Activated CD4-positive, alpha-beta T cell treated with anti-CD3 and anti-CD28 coated beads, Interleukin-2, amount 50 U/mL, for 48 hours (primary cell): ENCODE results near the gene NDUFV1.

Experiments used
- DNase-seq, 2 experiments: peaks; one replicate each; pipeline ENCODE4 v3.0.0-alpha.2; 2020

Gene NDUFV1

DNA sequence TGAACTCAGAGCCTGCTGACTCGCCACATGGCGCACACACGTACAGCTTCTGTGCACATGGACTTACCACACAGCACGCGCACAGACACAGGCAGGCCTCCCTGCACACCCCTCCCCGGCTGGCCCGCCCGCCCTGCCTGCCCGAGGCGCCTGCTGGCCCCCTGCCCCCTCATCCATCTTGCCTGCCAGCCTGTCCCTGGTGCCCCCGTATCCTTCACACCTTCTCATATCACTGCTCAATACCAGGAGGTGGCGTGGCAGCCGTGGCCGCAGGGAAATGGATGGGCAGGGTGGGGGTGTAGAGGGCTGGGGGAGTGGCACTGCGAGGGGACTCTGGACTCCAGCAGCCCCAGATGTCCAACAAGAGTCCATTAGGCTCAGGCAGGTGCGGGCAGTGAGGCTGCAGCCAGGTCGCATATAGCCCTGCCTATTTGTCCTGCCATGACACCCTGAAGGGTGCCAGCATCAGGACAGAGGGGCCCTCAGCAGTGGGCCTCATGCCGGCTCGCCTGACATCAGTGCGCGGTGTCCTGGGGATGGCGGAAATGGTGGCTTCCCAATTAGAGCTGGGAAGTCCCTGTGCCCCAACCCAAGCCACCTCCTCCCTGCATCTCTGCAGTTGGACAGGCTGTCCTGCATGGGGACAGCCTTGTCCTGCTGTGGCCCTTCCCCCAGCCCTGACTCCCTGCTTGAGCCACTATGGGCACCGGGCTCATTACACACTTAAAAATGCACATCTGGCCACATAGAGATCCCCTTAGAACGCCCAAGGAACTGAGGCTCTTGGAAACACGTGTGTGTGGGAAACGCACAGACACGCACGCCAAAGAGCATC lies 34.8 kb downstream of the NDUFV1 start:
- DNase-seq = no peak

DNA sequence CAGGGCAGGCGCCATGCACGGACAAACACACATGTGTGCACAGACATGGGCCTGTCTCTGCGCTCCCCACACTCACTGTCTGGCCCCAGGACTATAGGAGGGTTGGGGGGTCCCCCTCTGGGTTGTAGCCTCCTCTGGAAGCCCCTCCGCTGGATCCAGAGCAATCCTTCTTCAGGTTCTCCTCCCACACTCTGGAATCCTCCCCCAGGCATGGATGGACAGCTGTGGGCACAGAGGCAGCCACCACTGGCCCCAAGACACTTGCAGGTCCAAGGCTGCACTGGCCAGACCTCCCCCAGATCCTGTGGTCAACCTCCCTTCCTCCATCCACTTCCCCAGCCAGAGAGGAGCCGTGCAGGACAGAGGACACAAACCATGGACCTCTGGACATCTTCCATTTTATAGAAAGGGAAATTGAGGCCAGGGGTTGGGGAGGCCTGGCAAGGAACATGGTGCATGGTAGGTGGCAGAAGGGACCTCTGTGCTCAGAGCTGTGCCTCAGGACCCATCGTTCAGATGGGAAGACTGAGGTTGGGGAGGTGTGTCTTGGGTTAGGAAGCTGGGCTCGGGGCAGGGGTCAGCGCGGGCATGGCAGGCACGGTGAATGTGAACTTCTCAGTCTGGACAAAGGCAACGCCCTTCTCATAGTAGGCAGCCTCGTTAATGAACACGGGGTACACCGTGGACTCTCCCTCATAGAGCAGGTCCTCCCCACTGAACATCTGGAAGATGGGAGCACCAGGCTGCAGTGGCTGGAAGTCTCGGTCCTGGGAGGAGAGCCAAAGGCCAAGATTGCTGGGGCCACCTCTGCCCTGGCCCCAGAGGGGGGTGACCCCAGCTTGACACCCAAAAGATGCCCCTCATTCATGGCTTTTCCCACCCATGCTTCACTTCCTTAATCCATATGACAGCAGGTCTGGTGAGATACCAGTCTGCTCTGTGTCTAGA lies 35.7 kb downstream of the NDUFV1 start:
- no peak for DNase-seq

DNA sequence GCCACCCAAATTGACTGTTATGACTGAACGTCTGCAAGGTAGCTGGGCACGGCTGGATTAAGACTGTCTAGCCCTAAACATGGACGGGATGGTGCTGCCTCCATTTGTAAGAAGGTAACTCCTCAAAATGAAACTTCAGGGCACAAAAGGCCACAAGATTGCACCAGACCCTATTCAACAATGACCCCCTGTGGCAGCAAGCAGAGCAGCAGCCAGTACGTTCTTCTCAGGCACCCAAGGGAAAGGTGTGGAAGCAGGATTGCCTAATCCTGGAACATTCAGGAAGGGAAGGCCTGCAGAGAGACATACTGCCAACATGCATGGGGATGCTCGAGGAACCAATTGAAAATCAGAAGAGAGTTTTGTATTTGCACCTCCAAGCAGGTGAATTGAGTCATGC lies 37.3 kb downstream of the NDUFV1 start:
- DNase-seq = no peak

DNA sequence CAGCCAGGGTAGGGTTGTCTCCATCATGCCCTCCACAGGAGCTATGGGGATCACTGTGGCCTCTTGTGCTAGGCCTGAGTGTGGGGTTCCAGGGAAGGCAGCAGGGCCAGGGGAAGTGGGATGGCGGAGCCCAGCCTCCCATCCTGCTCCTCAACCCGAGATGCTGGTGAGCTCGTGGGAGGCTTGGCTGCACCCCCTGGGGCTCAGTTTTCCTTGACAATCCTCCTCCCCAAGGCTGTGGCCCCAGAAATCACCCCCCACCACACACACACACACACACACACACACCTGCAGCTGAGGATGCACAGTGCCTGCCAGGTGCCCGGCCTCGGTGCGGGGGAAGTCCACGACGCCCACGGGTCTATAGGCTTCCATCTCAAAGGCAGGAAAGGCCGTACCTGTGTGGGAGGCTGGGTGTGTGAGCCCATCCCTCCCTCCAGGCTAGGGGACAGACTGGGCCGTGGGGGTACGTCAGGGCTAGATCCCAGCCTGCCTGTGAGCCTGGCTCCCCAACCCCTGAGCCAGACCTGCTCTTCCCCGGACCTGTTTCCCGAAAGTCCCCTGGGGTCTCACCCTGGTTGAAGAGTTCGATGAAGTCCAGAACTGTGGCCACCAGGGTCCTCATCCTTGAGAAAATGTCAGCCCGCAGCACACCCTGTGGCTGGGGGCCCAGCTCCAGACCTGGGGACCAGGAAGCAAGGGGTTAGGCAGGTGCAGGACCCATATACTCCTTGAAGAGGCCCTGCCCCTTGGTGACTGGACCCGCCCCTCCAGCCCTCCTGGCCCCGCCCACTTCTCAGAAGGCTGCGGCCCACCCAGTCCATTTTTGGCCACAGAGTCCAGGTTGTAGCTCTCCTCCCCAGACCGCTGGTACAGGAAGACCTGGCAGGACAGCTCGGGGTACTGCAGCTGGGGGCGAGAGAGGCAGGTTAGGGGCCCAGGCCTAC lies 38.0 kb downstream of the NDUFV1 start:
- DNase-seq = no peak

DNA sequence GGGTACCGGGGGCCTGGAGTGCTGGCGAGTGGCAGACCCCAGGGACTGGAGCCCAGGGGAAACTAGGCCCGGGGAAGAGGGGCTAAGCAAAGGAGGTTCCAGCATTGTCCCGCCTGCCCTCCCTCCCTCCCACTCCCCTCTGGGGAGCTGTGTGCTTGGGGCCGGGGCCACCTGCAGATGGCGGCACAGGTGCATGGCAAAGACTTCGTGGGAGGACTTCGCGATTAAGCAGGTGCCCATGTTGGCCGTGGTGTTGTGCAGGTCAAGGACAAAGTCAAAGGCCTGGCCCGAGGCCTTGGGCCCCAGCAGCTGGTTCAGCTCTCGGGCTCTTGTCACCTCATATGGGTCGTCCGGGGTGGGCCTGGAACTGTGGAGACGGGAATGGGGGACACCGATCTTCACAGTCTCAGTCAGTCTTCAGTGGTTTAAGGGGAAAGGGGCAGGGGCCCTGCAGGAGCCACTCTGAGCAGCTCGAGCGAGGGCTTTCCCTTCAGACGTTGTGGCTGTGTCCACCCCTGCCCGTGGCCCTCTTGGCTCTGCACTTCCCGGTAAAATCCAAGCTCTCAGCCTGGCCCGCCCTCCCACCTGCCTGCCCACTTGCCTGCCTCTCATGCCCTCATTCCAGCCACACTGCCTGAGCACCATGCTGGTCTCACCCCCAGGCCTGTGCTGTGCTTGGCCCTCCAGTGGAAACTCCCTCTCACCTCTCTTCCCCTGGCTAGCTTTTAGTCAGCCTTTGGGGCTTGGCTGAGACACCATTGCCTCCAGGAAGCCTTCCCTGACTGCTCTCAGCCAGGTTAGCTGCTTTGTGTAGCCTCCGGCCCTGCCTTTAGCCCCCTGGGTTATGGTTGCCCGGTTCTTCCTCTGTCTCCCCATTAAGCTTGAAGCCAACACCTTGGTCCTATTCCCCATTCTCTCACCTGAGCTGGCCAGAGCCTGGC lies 39.1 kb downstream of the NDUFV1 start:
- no peak for DNase-seq

DNA sequence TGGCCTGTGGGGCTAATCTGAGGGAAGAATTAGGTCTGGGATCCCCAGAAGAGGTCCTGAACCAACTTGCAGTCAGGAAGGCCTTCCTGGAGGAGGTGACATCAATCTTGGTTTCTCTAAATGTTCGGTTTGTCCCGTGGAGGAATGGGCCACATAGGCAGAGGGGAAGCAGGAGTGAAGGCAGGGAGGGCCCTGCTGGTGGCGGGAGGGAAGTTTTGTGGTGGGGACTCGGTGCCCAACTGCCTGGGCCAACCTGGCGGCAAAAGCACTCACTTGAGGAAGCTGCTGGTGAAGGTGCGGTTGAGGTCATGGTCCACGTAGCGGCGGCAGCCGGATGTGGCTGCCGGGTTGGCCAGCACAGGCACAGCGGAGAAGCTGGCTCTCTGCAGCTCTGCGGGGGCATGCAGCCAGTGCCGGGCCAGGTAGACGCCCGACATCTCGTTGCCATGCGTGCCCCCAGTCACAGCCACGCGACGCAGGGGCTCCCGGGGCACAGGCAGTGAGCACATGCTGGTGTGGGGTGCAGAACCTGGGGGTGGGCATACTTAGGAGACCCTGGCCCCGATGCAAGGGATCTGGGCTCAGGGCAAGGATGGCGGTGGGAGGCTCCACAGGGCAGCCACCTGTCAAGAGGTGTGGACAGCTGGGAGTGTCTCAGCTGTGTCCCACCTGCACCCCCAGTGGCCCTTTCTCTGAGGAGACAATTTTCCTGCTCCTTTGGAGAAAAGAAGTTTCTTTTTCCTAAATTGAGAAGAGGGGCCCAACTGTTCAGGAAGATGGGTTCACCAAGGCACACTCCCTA lies 40.0 kb downstream of the NDUFV1 start:
- peak; percentile 43 to 51 for DNase-seq

DNA sequence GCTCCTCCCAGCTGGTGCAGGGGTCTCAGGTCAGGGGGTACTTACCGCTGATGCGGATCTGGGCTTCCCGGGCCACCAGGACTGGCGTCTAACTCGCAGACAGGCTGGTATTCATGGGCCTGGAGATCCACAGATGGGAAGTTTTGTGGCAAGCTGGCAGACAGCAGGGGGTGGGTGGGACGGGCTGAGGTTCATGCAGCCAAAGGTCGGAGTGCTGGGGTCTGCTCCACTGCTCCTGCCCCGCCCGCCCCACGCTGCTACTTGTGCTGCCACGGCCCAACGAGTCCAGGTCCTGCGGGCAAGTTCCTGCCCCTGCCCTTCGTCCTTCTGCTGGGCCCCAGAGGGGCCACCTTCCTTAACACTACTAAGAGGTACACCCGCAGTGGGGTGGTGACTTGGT lies 40.7 kb downstream of the NDUFV1 start:
- no peak for DNase-seq

DNA sequence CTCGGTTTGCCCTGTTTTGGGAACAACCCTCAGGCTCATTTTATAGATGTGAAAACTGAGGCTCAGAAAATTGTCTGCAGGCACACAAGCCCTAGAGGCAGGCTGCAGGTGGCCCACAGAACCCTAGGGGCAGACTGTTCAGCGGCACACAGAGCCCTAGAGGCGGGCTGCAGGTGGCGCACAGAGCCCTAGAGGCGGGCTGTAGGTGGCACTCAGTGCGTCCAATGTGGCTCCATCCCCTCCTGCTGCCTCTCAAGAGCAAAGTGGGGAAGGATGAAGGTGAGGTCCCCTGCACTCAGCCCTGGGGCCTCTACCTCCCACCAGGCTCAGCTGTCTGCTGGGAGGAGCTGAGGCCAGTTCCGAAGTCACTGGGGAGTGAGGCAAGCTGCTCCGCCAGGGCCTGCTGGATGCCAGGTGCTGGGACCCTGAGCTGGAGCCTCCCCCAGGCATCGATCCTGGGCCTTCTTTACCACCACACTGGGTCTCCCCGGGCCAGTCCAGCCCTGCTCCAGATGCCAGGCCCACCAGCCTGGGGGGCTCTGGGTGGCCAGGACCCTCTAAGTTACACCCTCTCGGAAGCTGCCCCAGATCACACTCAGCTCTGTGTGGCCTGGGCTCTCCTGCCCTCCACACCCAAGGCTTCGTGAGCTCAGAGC lies 41.5 kb downstream of the NDUFV1 start:
- DNase-seq = peak; percentile 48 to 59

DNA sequence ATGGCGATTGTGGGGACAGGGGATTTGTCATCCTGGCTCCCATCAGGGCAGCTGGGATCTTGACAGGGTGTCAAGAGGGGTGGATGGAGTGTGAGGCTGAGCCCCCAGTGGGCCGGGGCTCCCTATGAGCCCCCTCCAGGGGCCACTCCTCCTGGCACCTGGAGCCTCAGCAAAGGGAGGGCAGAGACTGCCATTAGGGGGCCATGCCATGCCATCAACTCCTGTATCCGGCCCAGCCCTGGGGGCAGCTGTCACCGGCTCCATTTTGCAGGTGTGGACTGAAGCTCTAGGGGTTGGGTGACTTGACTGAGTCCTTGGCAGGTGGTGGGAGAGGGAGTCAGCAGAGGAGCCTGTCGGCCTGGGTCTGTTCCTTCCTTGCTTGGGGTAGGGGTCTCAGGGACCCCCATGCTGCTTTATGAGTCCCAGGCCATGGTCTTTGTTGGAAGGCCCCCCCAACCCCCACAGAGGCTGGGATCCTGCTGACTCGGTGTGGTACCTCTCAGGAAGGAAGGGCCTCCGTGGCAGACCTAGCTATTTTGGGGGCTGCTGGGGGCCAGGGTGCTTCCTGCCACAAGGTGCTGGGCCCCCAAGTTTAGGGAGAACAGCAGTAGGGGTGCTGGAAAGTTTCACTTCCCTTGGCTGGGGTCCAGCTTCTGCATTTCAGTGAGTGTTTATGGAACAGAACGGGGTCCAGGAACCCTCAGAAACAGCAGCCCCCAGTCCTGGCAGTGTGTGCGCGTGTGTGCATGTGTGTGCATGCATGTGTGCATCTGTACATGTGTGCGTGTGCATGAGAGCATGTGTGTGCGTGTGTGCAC lies 42.3 kb downstream of the NDUFV1 start:
- DNase-seq = no peak

DNA sequence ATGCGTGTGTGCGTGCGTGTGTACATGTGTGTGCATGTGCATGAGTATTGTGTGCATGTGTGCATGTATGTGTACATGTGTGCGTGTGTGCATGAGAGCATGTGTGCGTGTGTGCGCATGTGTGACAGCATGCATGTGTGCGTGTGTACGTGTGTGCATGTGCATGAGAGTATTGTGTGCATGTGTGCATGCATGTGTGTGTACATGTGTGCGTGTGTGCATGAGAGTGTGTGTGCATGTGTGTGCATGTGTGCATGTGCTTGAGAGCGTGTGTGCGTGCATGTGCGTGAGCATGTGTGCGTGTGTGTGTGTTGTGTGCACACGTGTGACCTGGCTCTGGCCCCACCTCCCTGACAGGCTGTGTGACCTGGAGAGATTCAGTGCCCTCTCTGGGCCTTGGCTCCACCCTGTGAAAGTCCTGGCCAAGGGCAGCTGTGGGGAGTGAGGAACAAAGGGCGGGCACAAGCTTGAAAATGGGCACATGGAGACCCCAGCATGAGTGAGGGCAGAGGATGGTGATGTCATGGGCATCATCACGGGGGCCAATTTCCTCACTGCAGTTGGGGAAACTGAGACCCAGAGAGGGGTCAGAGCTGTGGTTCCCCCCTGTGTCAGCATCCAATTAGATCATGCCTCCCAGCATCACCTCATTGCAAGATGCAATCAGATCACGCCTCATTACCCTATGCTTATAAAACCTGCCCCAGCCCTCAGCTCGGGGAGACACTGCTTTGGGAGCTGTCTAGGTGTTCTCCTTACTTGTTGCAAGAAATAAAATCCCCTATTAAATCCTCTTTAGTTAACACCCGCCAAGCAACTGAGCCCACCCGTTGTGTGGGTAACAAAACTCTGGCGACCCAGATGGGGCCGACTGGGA lies 43.1 kb downstream of the NDUFV1 start:
- no peak for DNase-seq

DNA sequence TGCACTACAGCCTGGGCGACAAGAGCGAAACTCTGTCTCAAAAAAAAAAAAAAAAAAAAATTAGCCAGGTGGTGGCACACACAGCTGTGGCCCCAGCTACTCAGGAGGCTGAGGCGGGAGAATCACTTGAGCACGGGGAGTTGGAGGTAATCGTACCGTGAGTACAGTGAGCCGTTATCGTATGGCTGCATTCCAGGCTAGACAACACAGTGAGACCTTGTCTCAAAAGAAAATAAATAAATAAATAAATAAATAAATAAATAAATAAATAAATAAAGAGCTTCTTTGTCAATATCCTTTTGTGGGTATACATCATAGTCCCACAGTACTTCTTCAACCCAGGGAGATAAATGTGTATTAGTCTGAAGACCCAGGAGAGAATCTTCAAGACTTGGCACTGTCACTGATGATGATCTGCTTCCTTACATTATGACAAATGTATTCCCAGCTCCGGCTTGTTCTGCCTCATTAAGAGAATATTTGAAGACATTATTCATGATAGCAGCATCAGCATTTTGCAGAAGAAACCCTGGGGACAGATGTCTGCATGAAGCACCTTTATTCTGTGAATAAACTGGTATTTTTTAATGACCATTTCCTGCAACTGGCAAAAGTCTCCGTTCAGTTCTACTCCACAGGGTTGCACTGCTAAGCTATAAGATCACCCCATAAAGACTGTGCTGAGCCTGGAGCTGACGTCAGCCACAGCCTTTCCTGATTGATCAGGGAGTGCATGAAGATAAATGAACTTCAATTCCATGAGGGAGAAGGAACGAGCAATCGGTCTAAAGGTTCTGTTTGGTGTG lies 45.4 kb downstream of the NDUFV1 start:
- no peak for DNase-seq

DNA sequence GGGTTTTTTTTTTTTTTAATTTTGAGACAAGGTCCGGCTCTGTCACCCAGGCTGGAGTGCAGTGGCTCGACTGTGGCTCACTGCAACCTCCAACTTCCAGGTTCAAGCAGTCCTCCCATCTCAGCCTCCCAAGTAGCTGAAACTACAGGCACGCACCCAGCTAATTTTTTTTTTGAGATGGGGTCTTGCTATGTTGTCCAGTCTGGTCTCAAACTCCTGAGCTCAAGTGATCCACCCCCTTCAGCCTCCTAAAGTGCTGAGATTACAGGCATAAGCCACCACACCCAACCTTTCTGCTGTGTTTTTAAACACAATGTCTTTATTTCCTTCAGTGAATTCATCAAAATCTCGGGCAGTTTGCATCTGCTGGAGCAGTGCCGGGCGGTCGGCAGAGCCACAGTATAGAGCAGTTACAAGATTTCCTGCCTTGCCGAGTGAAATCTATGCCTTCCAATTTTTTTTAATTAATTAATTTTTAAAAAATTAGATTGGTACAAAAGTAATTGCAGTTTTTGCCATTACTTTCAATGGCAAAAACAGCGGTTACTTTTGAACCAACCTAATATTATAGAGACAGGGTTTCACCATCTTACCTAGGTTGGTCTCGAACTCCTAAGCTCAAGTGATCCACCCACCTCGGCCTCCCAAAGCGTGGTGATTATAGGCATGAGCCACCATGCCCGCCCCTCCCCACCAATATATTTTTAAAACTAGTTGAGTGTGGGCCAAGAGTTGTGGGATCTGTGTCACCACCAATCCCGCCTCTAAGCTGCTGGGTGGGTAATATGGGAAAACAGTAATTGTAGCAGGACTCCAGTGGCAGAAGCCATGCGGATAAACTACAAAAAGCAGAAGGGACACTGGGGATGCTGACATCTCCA lies 46.5 kb downstream of the NDUFV1 start:
- no peak for DNase-seq

DNA sequence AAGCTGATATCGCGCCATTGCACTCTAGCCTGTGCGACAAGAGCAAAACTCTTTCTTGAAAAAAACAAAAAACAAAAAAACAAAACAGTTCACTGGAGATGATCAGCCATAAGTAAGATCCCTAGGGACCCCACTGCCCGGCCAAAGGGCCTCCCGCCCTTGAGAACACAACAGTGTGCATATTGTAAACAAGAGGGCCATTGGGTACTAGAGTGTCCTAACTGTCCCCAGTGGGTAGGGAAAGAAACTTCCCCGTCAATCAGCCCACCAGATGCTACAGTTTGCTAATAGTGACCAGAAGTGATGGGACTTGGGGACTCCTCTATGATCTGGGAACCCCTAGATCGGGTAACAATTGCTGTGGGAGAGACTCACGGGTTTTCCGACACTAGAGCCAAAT lies 47.5 kb downstream of the NDUFV1 start:
- DNase-seq = no peak

DNA sequence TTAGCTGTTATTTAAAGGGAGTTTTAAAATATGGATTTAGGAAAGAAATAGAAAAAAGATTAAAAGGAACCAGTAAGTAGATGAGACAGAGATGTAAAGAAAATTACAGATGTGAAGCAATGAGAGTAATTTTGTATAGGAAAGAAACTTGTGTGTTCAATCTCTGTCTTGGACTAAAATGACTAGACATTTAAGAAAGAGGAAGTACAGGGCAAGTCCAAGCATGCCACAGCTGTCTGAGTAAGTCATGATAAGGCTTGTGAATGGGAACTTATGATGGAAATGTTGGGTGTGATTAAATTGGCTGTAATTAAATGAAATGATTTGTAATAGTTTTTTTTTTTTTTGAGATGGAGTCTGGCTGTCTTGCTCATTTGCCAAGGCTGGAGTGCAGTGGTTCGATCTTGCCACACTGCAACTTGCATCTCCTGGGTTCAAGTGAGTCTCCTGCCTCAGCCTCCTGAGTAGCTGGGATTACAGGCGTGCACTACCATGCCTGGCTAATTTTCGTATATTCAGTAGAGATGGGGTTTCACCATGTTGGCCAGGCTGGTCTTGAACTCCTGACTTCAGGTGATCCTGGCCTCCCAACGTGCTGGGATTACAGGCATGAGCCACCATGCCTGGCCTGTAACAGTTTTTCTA lies 49.7 kb downstream of the NDUFV1 start:
- DNase-seq = no peak

DNA sequence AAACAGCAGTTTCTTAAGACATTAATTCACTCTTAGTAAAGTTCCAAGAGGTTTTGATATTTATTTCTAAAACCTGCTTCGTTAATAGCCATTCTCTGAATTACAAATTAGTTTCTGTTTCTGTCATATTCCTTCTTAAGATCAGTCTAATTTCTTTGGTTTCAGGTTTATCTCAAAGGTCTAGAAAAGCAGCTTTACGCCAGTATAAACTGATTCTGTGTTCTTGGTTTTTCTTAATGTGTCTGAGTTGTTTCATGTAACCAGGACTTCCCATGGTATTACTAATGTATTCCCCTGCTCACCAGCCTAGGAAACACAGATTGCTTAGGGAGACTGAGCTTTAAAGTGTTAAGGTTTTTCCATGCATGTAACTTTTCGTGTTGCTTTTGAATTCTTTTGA lies 50.6 kb downstream of the NDUFV1 start:
- no peak for DNase-seq
